Transverse colon (tissue), 3 donors: ENCODE data around the gene FAM151B.

Source experiments
- POLR2A ChIP-seq: fragments of 450-650 bp; IDR thresholded peaks from one replicate; pipeline ENCODE4 v1.6.1; 2016; ENCODE audit warnings: antibody characterized with exemption, mild to moderate bottlenecking, moderate library complexity
- POLR2AphosphoS5 ChIP-seq, 3 donors: sonication (generic); formaldehyde crosslinking; IDR thresholded peaks; one replicate each; pipeline ENCODE4 v1.6.1; 2016; ENCODE audit warnings: antibody characterized with exemption in 3 of 3

GRCh38 chr5:80502800-80503199, 14.9 kb downstream of the FAM151B start:
- TF ChIP-seq POLR2A (no peak), POLR2AphosphoS5 (IDR thresholded peaks at IDR 0.05) (no peak)
